Neural cell (in vitro differentiated cells): ENCODE data around the gene FZD2.

ENCODE experiments used
- CTCF ChIP-seq: fragments of 450-650 bp; IDR thresholded peaks from 2 replicates; pipeline ENCODE4 v1.5.1; 2014; ENCODE audit warnings: antibody characterized with exemption, mild to moderate bottlenecking, moderate library complexity; ENCODE audit not compliant: poor library complexity, severe bottlenecking
- POLR2AphosphoS5 ChIP-seq: IDR thresholded peaks from 2 replicates; pipeline ENCODE4 v1.6.1; 2012

GRCh38 chr17:44589316-44590071, 32.2 kb downstream of the FZD2 start:
- TF ChIP-seq CTCF (no peak), POLR2AphosphoS5 (no peak)
